ENCODE results near the gene TNFAIP8.

DNA sequence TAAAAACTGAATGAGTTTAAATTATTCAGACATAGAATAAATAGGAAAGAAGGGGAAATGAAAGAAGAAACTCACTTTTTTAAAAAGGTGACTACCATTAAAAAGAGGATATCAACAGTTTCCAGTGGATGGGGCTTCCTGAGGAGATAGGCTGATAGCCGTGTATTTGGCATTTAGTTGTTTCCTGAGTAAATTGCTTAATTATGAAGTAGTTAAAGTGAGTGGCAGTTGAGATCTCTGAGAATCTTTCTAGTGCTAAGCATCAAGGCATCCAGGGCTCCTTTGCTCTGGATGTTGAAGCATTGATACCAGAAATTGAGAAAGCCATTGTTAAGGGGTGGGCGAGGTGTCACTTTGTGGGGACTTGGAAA, 2.7 kb downstream of the TNFAIP8 start:
- TF ChIP-seq, protein P1, sequence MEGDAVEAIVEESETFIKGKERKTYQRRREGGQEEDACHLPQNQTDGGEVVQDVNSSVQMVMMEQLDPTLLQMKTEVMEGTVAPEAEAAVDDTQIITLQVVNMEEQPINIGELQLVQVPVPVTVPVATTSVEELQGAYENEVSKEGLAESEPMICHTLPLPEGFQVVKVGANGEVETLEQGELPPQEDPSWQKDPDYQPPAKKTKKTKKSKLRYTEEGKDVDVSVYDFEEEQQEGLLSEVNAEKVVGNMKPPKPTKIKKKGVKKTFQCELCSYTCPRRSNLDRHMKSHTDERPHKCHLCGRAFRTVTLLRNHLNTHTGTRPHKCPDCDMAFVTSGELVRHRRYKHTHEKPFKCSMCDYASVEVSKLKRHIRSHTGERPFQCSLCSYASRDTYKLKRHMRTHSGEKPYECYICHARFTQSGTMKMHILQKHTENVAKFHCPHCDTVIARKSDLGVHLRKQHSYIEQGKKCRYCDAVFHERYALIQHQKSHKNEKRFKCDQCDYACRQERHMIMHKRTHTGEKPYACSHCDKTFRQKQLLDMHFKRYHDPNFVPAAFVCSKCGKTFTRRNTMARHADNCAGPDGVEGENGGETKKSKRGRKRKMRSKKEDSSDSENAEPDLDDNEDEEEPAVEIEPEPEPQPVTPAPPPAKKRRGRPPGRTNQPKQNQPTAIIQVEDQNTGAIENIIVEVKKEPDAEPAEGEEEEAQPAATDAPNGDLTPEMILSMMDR (IDR thresholded peaks at IDR 0.05): no peak
- no peak for TF ChIP-seq YY1 (IDR thresholded peaks at IDR 0.05; ENCODE audit: low read depth)
- TF ChIP-seq EZH2phosphoT487 (IDR thresholded peaks at IDR 0.05; ENCODE audit: borderline replicate concordance, low read depth): no peak
- TF ChIP-seq EP300 (IDR thresholded peaks at IDR 0.05; ENCODE audit: borderline replicate concordance in 1 of 2, low read depth in 1 of 2, low read length in 1 of 2): no peak
- TF ChIP-seq, protein P2, sequence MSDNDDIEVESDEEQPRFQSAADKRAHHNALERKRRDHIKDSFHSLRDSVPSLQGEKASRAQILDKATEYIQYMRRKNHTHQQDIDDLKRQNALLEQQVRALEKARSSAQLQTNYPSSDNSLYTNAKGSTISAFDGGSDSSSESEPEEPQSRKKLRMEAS (IDR thresholded peaks at IDR 0.05; ENCODE audit: low read depth): no peak
- no peak for TF ChIP-seq TEAD4 (IDR thresholded peaks at IDR 0.05; ENCODE audit: borderline replicate concordance, insufficient read depth)
- no peak for TF ChIP-seq TAF1 (IDR thresholded peaks at IDR 0.05; ENCODE audit: borderline replicate concordance, low read depth, low read length)
- TF ChIP-seq, protein P3, sequence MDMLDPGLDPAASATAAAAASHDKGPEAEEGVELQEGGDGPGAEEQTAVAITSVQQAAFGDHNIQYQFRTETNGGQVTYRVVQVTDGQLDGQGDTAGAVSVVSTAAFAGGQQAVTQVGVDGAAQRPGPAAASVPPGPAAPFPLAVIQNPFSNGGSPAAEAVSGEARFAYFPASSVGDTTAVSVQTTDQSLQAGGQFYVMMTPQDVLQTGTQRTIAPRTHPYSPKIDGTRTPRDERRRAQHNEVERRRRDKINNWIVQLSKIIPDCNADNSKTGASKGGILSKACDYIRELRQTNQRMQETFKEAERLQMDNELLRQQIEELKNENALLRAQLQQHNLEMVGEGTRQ (IDR thresholded peaks at IDR 0.05; ENCODE audit: borderline replicate concordance, low read depth, low read length): no peak
- TF ChIP-seq, protein P4, sequence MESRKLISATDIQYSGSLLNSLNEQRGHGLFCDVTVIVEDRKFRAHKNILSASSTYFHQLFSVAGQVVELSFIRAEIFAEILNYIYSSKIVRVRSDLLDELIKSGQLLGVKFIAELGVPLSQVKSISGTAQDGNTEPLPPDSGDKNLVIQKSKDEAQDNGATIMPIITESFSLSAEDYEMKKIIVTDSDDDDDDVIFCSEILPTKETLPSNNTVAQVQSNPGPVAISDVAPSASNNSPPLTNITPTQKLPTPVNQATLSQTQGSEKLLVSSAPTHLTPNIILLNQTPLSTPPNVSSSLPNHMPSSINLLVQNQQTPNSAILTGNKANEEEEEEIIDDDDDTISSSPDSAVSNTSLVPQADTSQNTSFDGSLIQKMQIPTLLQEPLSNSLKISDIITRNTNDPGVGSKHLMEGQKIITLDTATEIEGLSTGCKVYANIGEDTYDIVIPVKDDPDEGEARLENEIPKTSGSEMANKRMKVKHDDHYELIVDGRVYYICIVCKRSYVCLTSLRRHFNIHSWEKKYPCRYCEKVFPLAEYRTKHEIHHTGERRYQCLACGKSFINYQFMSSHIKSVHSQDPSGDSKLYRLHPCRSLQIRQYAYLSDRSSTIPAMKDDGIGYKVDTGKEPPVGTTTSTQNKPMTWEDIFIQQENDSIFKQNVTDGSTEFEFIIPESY (IDR thresholded peaks at IDR 0.05; ENCODE audit: borderline replicate concordance, low read depth): no peak
- TF ChIP-seq GABPA (IDR thresholded peaks at IDR 0.05; ENCODE audit: low read depth): no peak

All from SK-N-SH (cell line).